Inflammatory macrophage treated with lipopolysaccharide for 4 hours (primary cell): ENCODE data around the gene RASAL2.
"Not testable (repeated sequence)": the region's sequence is repeated elsewhere in the genome, so short reads cannot be mapped to it uniquely, and the experiment has no call there.

ENCODE experiments used
- DNase-seq: peaks from one replicate; pipeline ENCODE4 v3.0.0-alpha.2; 2020

Gene RASAL2

DNA sequence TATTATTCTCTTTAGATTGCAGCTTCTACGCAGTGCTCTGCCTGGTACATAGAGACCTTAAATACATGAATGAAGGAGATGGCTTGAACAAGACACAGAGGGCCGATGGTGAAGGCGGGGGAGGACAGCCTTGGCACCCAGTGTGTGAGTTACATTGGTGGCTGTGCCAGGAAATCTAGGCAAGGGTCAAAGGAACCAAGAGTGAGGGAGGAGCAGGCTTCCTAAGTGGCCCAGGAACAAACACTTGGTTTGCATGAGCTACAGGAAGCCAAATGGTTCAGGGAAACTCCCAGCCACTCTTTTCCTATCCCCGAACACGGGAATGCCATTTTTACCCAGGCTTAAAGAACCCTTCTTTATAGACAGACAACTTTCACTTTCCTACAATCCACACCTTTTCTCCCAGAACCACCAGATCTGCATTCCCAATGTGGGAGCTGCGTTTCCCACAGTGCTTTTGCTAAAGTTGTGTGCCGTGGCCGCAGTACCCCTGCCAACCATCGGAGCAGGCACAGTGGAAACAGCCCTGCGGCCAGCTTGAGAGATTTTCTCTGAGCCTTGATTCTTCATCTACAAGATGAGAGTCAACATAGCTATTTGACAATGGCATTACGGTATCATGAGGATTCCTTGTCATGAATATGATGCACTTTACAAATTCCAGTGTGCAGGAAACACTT lies 406.3 kb downstream of the RASAL2 start:
- DNase-seq: no peak

DNA sequence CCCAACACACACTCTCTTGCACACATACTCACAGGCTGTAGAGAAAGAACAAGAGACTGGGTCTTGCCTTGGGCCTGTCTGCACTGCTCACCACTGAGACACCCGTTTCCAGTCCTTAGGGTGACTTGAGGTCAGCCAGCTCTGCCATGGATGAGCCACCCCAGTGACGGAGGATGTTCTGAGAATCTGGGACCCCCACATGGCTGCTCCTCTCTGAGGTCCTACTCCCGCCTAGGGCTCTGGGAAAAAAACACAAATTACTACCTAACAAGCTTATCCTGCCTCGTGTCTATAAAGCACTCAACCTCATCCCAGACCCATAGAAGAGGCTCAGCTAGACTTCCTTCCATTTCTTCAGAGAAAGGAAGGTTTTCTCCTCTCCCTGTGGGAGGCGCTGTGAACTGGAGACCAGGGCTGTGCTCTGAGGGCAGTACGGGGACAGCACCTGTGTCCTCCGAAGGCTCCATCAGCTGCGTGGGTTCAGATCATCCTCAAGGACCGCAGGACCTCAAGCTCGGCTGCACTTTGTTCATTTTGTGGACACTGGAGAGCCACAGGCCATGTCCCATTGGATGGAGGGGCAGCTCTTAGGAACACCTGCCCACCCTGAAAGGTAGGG lies 407.1 kb downstream of the RASAL2 start:
- DNase-seq: no peak

DNA sequence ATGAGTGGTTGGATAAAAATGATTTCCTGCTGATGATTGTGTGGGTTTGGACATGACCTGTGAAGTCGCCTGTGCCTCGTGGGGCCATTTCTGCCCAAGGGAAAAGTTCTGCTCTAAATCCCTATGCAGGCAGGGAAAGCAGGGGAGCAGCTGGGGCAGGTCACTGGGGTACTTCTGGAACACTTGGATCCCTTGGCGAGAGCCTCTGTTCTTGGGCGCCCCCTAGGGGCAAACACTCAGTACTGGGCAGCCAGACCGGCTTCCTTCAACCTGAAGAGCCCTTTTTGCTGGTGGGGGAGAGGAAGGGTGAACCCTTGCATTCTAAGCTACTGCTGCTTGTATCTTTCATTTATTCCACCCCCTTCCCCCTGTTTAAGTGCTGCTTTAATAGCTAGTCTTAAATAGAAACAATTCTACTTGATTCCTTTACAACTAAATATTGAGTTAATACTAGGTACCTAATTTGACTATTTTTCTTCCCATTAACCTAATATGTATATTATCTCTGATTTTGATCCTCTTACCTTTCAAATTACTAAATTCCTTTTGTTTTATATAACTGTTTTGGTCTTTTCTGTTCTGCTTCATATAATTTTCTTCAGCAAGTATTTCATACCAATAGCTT lies 407.9 kb downstream of the RASAL2 start:
- DNase-seq: peak; percentile 67

DNA sequence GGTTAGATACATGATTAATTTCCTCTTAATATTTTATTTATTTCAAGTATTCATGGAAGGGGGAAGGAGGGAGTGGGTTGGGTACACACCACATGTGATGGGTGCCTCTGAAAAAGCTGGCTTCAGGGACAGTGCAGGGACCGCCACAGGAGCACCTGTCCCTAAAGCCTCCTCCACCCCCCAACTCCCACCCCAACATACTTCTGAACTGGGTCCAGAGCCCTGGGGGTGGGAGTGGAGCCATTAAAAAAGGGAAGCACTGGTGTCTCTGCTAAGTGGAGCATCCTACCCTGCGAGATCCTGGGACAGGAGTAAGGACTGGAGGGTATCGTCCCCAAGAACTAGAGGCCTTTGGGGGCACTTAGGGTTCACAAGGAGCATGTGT lies 408.4 kb downstream of the RASAL2 start:
- no peak for DNase-seq

DNA sequence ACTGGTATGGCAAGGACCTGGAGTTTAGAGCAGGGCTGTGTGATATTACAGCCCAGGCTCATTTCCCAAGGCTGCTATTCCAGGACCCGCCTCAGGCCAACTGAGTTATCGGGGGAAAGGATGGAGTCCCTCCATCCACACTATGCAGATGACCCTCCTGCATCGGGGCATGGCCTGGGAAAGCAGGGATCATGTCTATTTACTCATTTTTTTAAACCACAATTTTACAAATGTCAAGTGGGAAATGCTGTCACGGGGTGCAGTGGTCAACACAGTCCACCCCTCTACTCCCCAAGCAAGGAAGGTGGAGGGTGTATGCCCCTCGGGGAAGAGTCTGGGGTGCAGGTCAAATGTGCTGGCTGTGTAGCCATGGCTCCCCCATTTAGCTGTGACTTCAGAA lies 409.0 kb downstream of the RASAL2 start:
- no peak for DNase-seq

DNA sequence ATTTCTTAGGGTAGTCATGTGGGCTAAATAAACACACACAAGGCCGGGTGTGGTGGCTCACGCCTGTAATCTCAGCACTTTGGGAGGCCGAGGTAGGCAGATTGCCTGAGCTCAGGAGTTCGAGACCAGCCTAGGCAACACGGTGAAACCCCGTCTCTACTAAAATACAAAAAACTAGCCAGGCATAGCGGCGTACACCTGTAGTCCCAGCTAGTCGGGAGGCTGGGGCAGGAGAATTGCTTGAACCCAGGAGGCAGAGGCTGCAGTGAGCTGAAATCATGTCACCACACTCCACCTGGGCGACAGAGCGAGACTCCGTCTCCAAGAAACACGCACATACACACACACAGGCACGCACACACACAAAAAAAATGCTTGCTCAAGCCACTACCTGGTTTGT lies 409.4 kb downstream of the RASAL2 start:
- not testable (repeated sequence) for DNase-seq

DNA sequence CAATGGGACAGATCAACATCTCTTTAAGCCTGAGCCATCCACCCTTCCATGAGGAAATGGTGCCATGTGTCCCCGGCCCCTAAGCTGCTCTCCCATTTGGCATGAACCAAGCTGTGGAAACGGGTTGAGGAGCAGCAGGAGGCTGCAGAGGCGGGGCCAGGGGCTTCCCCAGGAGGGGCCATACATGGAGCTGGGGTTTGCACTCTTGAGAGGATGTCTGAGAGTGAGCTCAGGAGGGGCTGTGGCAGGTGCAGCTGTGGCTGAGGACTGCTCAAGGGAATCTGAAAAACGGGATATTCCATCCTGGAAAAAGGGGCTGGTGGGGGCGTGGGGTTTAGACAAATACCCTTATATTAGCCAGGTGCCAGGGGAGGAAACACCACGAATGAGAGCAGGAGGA lies 409.9 kb downstream of the RASAL2 start:
- DNase-seq: no peak

DNA sequence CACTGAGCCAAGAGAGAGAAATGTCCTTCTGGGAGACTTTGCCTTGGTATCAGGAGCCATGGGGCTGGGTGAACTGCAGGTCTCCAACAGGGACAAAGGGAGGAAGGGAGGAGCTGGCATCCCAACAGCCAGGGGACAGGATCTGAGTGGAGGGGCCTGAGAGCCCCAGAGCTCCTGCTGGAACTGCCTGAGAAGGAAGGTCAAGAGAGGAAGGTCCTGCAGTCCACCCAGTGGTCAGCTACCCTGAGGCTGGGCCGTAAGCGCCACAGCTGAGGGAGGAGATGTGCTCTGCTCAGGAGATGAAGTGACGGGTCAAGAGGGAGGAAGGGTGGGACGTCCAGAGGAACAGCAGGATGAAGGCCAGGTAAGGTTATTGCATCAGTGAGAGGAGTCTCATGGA lies 410.4 kb downstream of the RASAL2 start:
- DNase-seq: no peak

DNA sequence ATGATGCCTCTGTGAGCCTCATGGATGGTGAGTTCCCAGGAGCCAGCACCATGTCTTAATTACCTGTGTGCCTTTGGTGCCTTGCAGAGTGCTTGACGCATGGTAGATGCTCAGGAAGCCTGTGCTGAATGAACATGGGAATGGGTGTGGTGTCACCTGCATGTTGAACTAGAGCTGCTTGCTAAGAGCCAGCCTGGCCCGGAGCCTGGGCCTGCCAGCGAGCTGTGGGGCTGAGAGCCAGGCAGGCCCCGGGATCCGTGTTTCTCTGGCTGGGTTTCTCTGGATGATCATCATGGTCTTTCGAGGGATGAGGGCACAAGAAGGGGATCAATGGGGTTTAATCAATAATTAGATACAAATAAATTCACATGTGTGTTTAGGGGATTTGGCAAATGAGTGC lies 412.3 kb downstream of the RASAL2 start:
- DNase-seq: no peak

DNA sequence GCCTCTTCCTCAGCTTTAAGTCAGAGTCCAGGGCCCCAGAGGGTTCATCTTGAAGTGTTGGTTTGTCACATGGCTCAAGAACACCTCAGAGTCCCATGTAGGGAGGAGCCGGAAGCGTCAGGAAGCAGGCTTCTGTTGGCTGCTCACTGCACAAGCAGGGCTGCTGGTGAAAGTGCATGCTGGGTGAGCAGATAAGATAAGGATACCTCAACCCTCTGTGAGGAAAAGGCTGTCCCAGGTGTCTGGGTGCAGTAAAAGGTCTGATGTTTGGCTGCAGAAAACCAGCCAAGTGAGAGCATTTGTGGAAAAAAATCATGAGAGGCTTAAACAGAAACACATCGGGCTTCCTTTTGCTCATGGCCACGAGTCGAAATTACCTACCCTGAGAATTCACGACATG lies 412.8 kb downstream of the RASAL2 start:
- DNase-seq: no peak

DNA sequence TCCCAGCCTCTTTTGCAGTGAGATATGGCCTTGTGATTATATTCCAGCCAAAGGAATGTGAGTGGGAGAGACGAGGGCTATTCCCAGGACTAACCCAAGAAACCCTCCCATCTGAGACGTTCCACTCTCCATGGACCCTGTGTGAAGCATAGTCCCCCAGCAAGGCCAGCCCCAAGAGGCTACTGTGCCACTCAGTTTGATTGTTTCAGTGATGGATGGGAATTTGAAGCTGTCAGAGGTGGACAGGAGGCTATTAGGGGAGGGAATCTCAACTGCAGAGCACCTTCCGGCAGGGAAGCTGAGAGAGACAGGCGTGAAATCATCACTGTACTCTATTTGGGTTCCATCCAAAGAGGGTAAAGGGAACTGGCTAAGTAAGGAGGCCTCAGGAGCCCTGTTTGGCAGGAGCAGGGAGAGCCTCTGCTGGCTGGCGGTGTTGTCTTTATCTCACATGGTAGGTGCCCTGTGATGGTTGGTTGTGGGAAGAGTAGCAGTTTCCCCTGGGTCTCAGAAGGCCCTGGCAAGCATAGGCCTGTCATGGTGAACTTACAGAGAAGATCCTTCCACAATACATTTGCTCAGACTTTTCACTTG lies 415.6 kb downstream of the RASAL2 start:
- no peak for DNase-seq

DNA sequence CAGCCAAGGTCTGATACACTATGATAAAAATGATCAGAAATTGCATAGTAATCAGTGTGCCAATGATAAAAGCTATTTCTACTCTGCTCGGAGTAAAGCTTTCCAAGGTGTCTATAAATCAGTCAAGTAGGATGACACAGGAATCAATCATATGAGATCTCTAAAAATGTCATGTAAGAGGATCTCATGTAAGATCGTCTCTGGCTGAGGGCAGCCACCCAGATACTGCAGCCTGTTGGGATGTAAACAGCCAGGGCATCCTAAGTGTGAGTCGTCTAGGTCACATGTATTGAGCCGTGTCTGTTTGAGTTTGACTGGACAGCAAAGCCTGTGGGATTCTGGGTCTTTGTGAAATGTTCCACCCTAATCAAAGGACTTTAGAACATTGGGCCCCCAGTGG lies 416.3 kb downstream of the RASAL2 start:
- DNase-seq: no peak

DNA sequence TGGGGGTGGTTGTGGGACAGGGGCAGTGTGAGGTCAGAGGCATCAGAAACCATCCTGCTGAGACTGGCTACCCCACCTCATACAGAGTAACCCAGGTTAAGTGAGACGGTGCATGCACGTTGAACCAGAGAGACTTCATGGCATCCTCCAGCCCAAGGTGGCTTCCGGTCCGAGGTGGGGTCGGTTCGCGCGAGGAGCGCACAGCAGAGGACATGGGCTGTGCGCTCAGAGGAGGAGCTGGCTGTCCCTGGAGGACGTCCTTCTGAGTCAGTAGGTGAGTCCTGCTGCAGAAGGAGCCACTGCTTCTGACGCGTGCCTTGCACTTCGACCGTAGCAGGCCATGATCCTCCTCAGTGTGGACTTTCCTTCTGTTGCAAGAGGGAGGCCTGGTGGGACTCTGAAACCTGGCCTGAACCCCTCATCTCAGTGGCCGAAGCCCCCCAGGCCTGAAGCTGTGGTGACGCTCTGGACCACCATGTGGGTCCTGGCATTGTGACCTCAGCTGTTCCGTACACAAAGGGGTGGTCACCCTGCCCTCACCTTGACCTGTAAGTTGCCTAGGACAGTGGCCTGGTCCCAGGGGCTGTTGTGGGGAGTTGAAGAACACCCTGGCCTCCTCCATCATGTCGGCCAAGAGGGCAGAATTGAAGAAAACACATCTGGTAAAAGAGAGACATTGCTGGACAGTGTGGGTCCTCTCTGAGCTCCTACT lies 418.8 kb downstream of the RASAL2 start, which contains the start of gene TEX35:
Gene TEX35, plus strand, starts transcription at position 544 of the 712 bp plus-strand sequence. Its CDS starts 80 bp downstream, at position 624.
- no peak for DNase-seq

DNA sequence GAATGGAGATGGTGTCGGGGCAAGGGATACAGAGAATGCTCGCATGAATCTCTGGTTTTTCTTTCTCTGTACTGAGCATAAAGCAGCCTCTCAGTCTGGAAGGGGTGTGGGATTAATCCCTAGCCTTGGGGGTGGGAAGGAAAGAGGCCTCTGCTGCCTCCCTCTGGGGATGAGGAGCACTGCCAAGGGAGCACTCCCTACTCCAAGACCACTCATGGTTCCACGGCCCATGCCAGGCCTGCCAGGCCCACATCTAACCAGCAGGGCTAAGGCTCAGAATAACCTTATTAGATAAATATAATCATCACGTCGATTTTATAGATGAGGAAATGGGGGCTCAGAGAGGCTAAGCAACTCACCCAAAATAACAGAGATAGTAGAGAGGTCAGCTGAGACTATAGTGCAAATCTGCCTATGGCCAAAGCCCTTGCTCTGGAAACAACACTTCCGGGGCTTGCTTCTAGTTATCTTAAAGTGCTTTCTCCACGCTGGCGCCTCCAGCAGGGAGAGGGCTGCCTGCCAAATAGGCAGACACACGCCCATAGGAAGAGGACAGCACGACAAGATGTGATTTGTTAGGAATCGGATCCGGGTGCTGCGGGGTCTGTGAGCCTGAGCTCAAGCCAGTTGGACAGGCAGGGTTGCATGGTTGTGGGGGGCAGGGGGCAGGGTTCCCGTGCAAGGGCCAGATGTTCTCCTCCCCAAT lies 419.5 kb downstream of the RASAL2 start:
- no peak for DNase-seq

DNA sequence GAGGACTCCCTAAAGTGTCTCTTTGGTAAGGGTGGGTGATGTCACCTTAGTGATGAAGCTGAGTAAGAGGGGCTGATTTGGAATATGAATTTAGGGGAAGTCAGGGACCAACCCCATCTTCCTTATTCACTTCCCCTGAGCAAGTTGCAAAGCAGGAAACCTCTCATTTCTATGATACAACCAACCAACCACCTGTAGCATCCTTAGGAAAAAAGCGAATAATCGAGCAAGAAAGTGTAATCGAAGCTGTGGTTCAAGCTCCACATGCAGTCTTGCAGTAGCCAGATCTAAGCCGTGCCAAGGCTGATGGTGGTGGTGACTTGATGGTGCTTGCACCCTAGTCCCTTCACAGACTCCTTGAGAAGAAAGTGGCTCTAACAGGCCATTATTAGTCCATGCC lies 422.2 kb downstream of the RASAL2 start:
- no peak for DNase-seq

DNA sequence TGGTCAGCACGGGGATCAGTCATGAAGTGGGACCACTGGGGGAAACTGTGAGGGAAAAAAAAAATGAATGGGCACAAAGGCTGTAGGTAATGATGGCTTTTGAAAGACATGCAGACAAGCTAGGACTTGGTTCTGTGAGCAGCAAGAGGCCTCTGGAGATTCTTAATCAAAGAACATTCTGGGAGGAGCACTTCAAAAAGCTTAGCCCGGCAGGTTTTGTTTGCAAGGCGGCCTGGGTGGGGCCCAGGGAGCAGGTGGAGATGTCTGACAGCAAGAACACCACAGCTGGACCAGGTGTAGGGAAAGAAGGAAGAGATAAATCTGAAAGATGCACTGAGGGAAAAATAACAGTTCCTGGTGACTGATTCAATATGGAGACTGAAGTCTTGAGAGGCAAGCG lies 425.0 kb downstream of the RASAL2 start:
- DNase-seq: no peak

DNA sequence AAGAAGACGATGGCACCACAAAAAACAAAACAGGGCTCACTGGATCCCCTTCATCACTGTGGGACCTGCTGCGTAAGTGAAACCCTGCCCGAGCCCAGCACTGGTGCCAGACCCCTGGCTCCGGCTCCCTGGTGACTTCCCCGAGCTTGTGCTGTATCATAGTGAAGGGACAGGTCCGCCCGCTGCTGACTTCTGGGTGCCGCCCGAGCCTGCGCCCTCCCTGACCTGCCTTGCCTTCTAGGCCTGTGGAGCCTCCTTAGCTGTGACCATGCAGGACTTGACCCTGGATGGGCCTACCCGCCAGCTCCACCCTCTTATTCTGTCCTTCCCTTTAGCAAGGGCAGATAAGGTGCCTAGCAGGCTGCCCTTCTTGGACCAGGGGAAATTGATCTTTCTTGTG lies 426.9 kb downstream of the RASAL2 start:
- no peak for DNase-seq

DNA sequence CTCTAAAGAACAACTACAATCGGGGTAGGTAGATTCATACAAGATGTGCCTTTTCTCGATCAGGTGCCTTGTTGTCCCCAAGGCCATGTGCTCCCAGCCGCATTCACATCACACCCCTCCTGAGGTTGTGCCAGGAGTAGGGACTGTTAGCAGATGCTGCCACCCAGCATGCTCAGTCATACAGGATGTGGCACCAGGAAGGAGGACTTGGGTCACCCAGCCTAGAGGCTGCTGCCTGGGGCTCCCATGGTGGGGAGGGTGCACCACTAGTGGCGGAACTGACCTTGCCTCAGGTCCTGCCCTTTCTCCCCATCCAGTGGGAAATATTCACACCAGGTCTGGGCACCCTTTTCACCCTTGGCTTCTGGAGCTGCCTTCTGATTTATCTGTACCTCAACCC lies 427.3 kb downstream of the RASAL2 start:
- DNase-seq: no peak

DNA sequence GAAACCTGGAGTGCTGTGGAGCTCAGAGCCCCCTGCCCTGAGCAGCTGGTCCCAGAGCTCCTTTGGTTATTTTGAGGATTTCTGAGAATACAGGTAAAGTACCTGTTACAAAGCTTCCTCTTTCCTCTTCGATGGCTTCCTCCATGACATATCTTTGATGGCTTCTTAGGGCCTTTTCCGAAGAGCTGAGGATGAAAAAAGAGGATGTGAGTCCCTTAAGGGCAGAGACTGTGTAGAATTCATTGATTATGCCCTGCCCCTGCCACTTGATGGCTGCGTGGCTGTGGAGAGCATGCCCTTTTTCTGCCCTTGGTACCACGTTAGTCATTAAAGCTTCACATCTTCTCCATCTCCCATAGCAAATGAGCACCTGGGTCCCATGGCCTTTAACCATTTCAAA lies 433.2 kb downstream of the RASAL2 start:
- DNase-seq: no peak

DNA sequence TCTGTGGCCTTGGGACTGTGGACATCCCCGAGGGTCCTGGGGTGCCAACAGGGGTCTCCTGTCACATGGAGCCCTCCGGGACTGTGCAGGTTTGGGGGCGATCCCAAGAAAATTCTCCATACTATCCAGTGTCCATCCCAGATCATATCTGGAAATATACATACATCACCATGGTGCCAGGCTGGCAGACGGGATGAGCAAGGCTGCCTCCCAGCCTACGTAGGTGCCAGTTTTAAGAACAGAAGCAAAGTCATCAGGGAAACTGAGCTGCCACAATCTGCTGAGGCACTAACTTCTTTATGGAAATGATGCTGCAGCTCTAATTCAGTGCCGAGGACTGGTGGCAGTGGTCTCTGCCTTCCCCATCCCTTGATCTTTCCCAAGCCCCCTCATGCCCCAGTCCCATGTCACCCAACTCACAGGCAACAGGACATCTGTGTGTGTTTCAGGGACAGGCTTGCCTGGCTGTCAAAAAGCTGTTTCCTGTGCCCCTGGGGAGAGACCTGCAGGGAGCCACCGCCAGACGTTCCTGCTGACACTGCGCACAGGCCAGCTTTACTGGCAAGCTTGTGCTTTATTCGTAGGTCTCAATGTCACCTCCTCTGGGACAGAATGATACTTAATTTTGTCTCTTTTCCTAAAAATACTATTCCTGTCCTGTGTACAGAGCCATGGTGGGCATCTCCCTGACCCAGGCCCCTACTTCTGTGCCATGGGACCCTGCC lies 434.5 kb downstream of the RASAL2 start:
- no peak for DNase-seq

DNA sequence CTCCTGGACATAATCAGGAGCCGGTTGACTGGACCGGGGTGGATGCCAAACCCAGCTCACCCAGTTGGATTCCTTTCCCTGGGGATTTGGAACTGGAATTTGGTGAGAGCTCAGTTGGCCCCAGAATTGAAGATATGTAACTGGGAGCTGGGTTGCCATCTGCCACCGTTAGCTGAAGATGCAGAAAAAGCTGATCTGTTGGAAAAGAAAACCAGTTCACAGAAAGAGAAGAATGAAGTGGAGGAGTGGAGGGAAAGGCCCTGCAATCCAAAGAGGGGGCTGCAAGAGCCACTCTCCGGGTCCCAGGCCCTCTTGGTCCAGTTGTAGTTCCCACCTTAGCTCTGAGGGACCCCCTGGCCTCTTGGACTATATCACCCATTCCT lies 435.0 kb downstream of the RASAL2 start:
- DNase-seq: no peak

DNA sequence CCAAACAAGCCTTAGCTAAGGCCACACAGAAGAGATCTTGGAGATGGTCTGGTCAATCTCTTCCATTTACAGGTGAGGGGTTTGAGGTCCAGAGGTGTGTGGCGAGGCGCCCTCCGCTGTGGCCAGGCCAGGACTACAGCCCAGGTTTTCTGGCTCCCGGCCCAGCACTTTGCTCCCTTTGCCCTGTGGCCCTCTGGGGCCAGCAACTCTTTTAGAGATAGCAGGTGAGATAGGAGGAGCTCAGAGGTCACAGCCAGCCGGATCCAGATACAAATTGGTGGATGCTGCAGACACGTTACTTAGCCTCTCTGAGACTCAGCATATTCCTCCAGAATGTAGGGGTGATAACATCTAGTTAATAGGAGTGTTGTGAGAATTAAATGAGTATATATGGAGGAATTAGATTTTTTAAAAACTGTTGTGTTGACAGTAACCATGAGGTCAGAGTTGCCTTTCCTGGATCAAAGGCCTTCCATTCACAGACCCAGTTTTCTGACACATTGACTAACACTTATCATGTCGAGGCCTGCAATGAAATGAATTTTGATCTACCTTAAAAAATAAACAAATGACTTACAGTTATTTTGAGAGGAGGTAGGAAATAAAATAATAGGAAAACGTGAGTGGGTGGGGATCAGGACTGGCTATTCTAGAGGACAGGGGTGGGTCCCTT lies 435.6 kb downstream of the RASAL2 start:
- no peak for DNase-seq
